ENCODE data around the gene MYO5B.

Gene MYO5B

DNA sequence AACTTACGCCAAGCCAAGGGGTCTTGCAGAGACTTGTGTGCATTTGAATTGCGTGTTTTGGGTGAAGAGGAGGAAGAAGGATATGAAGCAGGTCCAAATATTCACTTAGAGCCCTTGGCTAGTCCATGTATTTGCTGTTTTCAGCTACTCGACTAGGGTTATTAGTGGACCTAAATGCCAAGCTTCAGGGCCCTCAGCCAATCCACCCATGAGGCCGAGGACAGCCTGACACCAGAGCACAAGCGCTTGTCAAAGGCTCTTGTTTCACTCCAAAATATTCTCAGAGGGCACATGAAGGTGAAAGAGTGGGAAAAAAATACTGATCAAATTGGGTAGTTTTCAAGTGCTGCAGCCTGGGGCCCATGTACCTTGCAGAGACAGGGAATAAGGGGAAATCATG, 206.8 kb downstream of the MYO5B start:
- DNase-seq (ENCODE audit: low read depth, low spot score): no peak
- in situ Hi-C loops (cut with HindIII; ENCODE audit: low sequenced_read_pairs): no loop called here
- TF ChIP-seq, protein P1, sequence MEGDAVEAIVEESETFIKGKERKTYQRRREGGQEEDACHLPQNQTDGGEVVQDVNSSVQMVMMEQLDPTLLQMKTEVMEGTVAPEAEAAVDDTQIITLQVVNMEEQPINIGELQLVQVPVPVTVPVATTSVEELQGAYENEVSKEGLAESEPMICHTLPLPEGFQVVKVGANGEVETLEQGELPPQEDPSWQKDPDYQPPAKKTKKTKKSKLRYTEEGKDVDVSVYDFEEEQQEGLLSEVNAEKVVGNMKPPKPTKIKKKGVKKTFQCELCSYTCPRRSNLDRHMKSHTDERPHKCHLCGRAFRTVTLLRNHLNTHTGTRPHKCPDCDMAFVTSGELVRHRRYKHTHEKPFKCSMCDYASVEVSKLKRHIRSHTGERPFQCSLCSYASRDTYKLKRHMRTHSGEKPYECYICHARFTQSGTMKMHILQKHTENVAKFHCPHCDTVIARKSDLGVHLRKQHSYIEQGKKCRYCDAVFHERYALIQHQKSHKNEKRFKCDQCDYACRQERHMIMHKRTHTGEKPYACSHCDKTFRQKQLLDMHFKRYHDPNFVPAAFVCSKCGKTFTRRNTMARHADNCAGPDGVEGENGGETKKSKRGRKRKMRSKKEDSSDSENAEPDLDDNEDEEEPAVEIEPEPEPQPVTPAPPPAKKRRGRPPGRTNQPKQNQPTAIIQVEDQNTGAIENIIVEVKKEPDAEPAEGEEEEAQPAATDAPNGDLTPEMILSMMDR (IDR thresholded peaks at IDR 0.05; ENCODE audit: low read depth, low read length): no peak
- H3K4me3 ChIP-seq (ENCODE audit: low read depth, low read length): no peak overlapping the region

DNA sequence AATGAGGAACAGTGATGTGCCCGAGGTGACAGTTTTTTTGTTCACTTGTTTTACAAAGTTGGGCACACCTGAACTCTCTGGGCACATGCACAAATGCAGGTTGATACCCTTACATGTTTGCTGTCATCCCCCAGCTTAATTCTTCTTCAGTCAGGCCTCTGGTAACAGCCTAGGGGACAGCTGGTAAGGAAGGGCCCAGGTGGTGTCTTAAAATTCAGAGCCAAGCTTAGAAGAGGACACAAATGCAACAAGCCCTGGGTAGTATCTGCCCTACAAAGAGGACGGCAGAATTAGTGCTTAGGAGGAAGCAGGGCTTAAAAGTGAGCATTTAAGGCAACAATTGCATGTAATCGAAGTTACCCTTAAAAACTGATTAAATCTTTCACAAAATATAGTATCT, 209.7 kb downstream of the MYO5B start:
- DNase-seq (ENCODE audit: low read depth, low spot score): no peak
- TF ChIP-seq, protein P1 (IDR thresholded peaks at IDR 0.05; ENCODE audit: low read depth, low read length): no peak
- no peak overlapping the region for H3K4me3 ChIP-seq (ENCODE audit: low read depth, low read length)
- in situ Hi-C loops (cut with HindIII; ENCODE audit: low sequenced_read_pairs): no loop called here

DNA sequence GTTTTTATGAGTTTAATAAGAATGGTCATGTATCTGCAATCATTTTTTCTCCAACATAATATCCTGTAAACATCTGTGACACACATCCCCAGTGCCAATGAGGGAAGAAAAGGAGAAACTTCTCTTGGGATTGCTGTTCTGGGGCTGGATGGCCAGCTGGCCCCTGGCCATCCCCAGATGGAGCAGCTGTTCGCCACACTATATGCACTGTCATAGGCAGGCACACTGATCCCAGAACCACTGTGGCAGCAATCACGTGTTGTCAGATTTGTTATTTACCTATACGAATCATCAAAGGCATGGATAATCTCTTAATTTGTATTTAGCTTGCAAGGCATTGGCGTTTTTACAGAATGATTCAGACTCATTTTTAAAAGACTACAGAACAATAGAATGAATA, 214.1 kb downstream of the MYO5B start:
- TF ChIP-seq, protein P1 (IDR thresholded peaks at IDR 0.05; ENCODE audit: low read depth, low read length): no peak
- DNase-seq (ENCODE audit: low read depth, low spot score): no peak
- in situ Hi-C loops (cut with HindIII; ENCODE audit: low sequenced_read_pairs): no loop called here
- no peak overlapping the region for H3K4me3 ChIP-seq (ENCODE audit: low read depth, low read length)

DNA sequence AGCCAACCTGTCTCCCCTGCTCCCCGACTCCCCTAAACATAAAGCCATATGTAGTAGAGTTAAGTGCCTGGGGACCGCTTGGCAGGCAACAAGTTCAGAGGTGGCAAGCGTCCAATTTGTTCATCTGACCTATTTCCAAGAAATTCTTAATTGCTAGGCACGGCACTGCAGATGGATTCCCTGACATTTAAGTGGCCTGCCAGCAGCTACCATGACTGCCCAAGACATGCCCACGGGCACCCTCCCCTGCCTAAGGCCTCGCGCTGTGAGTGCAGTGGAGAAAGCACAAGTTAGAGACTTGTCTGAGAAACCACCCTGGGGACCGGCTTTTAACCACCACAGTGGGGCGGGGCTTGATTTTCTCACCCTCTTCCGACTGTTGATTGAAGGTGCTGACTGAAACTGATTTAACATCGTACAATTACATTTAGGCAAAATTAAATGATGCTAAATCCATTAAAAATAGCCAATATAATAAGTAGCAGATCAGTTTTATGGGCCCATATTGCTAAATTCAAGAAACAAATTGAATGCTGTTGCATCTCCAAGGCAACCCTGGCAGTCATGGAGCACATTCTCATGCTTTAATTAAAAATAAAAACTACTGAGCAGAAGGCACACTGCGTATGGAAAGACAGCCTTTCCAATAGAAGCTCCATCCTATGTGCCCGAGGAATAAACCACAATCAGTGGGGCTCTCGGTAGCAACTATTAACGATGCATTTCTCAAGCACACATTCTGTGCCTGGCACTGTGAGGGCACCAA, 218.0 kb downstream of the MYO5B start:
- H3K4me3 ChIP-seq (ENCODE audit: low read depth, low read length): no peak overlapping the region
- DNase-seq (ENCODE audit: low read depth, low spot score): no peak
- in situ Hi-C loops (cut with HindIII; ENCODE audit: low sequenced_read_pairs): no loop called here
- TF ChIP-seq, protein P1 (IDR thresholded peaks at IDR 0.05; ENCODE audit: low read depth, low read length): no peak

DNA sequence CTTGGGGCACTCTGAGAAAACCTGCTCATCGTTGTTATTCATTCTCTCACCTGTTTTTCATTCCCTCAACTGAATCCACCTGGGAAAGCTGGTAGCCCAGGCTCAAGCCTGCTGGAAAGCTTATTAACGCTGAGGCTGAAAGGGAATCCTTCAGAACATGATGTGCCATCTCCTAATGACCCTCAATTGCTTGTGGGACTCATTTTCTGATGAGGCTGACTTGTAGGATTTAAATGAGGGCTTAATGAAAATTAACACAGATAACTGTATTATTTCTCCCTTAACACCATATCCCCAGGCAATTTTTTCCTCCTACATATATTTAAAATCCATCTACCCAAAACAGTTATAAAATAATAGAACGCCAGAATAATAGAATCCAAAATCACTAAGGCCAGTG, 218.9 kb downstream of the MYO5B start:
- no peak for DNase-seq (ENCODE audit: low read depth, low spot score)
- H3K4me3 ChIP-seq (ENCODE audit: low read depth, low read length): no peak overlapping the region
- in situ Hi-C loops (cut with HindIII; ENCODE audit: low sequenced_read_pairs): no loop called here
- TF ChIP-seq, protein P1 (IDR thresholded peaks at IDR 0.05; ENCODE audit: low read depth, low read length): no peak

DNA sequence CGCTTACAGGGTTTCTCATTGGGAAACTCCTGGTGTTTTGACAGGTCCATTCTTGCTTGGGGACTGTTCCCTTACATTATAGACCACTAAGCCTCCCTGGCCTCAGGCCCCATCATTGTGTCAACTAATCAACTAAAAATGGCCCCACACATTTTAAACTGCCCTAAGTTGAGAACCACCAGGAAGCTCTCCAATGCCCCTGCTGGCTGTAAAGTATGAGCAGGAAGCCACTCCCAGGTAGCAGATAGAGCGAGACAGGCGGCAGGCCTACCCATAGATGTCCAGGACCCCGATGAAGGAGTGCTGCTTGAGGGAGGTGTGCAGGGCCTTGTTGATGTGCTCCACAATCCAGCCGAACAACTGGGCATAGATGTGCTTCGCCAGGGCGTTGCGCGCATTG, 220.9 kb downstream of the MYO5B start:
- TF ChIP-seq, protein P1 (IDR thresholded peaks at IDR 0.05; ENCODE audit: low read depth, low read length): no peak
- no peak for DNase-seq (ENCODE audit: low read depth, low spot score)
- H3K4me3 ChIP-seq (ENCODE audit: low read depth, low read length): no peak overlapping the region
- in situ Hi-C loops (cut with HindIII; ENCODE audit: low sequenced_read_pairs): no loop called here

Data from astrocyte of the spinal cord (primary cell).